ENCODE measurements around the gene KCTD20.

KCTD20 gene

GRCh38 chr6:36539814-36540568, 97.2 kb downstream of the KCTD20 start:
- peak; percentile 49 for DNase-seq (ENCODE audit: low spot score)

Measured in CD4-positive, alpha-beta T cell treated with Interleukin-6 at 100 ng/mL for 8 hours (primary cell).